Muscle of leg (tissue), 11 donors: ENCODE measurements around the gene SH3BP5L. TPM values are rescaled to one million over a fixed set of nuclear protein-coding genes. Genes with fewer than 3 reads are reported as not detected.

Source experiments
- DNase-seq: peaks from one replicate; pipeline ENCODE4 v3.0.0; 2013
- H3K27ac ChIP-seq: one replicate; pipeline ENCODE4 v1.5.1; 2013; ENCODE audit warnings: mild to moderate bottlenecking, low read length, control low read depth
- H3K27me3 ChIP-seq: one replicate; pipeline ENCODE4 v1.6.1; 2013; ENCODE audit warnings: low read length; ENCODE audit not compliant: control insufficient read depth, insufficient read depth
- H3K36me3 ChIP-seq: one replicate; pipeline ENCODE4 v1.6.1; 2013; ENCODE audit warnings: low read length; ENCODE audit not compliant: control insufficient read depth, insufficient read depth
- H3K4me1 ChIP-seq: one replicate; pipeline ENCODE4 v1.6.1; 2013; ENCODE audit warnings: low read length; ENCODE audit not compliant: control insufficient read depth, insufficient read depth
- H3K4me3 ChIP-seq: one replicate; pipeline ENCODE4 v1.5.1; 2013; ENCODE audit warnings: low read length, control low read depth
- H3K9me3 ChIP-seq: replicated peaks from 2 replicates; pipeline ENCODE4 v1.6.1; 2013; ENCODE audit warnings: low read depth, low read length; ENCODE audit not compliant: control insufficient read depth
- WGBS: methylation state at CpG from one replicate; pipeline ENCODE4 v1.1.5; 2013; ENCODE audit warnings: missing lambda C conversion rate; ENCODE audit not compliant: insufficient coverage; 5-methylcytosine and 5-hydroxymethylcytosine counted together
- polyA plus RNA-seq, 8 donors: library from polyadenylated mRNA; unstranded; fragments of 120-200 nt; gene quantifications; one replicate each; pipeline versions ENCODE4 v1.2.1 to v1.2.3, GENCODE V29; 2013; ENCODE audit warnings: inconsistent platforms in 1 of 8, low replicate concordance in 1 of 8; ENCODE audit not compliant: insufficient read length in 8 of 8, insufficient read depth in 1 of 8
- total RNA-seq: library from RNA; stranded (reverse); fragments of 120-200 nt; gene quantifications from one replicate; pipeline ENCODE4 v1.2.4, GENCODE V29; 2013

The SH3BP5L gene
- total and polyA plus RNA-seq, 9 donors: 17.2 to 22.2 (median 20.0) TPM

DNA sequence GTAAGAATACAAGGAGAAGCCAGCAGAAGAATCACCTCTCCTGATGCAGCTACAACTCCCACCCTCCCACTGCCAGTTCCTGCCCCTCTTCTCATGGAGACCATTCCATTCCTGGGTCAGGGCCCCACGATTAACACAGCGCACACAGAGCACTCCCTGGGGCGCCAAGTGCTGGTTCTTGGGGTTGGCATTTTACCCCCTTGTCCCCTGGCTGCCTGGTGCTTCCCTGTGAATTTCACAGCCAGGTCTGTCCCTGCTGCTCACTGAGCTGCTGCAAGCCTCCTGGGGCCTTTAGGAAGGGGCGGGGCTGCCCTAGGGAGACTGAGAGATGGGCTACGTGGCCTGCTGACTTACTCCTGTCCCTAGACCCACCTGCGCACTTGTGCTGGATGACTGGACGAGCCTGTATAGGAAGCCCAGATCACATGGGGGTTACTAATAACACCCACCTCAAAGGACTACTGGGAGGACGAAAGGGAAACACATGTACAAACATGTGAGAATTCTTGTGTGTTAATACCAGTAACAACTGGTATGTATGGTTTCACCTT is 17.1 kb upstream of the SH3BP5L start:
- H3K4me3 ChIP-seq: no peak overlapping the region
- H3K27ac ChIP-seq: no peak overlapping the region
- H3K36me3 ChIP-seq: peaks cover 38% of the 10 kb centered on the region
- no peaks in the 10 kb centered on the region for H3K27me3 ChIP-seq
- peaks cover 19% of the 10 kb centered on the region for H3K4me1 ChIP-seq
- DNase-seq: no peak
- no peaks in the 10 kb centered on the region for H3K9me3 ChIP-seq
- WGBS: 96% methylated on average over 4 of the region's 8 CpGs

DNA sequence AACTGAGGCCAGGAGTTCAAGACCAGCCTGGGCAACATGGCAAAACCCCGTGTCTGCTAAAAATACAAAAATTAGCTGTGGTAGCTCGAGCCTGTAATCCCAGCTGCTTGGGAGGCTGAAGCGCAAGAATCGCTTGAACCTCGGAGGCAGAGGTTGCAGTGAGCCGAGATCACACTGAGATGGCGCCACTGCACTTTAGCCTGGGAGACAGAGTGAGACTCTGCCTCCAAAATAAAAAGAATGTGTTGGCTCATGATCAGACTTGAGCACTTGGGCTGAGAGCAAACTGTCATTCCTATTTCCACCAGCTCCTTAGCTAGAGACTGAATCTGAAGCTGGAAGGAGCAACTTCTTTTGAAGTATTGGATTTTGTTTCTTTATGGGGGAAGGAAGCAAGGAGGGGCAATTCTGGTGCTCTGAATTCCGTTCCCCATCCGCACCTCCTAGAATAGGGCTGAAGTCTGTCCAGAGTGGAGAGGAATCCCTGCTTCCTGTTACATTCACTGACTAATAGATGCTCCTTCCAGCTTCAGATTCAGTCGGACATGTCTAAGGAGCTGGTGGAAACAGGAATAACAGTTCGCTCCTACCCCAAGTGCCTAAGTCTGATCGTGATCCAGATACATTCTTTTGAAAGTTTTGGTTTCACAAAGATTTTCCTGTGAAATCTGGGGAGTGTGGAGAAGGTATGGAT is 16.1 kb upstream of the SH3BP5L start:
- H3K27ac ChIP-seq: peak overlapping the region; percentile 54
- no peak overlapping the region for H3K4me3 ChIP-seq
- peaks cover 31% of the 10 kb centered on the region for H3K36me3 ChIP-seq
- H3K9me3 ChIP-seq: no peaks in the 10 kb centered on the region
- H3K27me3 ChIP-seq: no peaks in the 10 kb centered on the region
- peak; percentile 86 for DNase-seq
- WGBS: 36% methylated on average over 7 of the region's 12 CpGs
- peaks cover 27% of the 10 kb centered on the region for H3K4me1 ChIP-seq

DNA sequence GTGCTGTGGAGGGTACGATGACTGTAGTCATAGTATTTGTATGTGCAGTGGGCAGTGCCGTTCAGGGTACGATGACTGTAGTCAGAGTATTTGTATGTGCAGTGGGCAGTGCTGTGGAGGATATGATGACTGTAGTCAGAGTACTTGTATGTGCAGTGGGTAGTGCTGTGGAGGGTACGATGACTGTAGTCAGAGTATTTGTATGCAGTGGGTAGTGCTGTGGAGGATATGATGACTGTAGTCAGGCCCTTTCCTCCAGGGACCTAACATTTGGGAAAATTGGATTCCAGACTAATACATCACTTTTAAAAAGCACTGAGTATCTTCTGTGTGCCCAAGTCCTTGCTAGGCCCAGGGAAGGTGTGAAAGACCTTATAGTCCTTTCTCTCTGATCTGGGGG is 15.2 kb upstream of the SH3BP5L start:
- Histone ChIP-seq H3K27me3 (no peaks in the 10 kb centered on the region), H3K36me3 (peaks cover 22% of the 10 kb centered on the region), H3K27ac (no peak overlapping the region), H3K4me1 (peaks cover 27% of the 10 kb centered on the region), H3K9me3 (no peaks in the 10 kb centered on the region), H3K4me3 (no peak overlapping the region)
- 100% methylated on average over 3 of the region's 4 CpGs for WGBS
- no peak for DNase-seq

DNA sequence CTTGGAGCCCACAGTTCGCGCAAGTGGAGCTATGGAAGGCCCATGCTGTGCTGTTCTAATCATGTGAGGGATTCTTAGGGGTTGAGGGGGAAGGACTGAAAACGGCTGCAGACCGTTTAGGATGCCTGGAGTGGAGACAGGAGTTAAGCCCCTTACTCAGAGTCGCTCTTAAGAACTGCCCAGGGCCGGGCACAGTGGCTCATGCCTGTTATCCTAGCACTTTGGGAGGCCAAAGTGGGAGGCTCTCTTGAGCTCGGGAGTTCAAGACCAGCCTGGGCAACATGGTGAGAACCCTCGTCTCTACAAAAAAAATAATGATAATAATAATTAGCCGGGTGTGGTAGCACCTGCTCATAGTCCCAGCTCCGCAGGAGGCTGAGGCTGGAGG is 13.4 kb upstream of the SH3BP5L start:
- Histone ChIP-seq H3K9me3 (no peaks in the 10 kb centered on the region), H3K27me3 (peaks cover 9% of the 10 kb centered on the region), H3K27ac (peak overlapping the region; percentile 100), H3K4me3 (peak overlapping the region; percentile 86), H3K36me3 (peaks cover 7% of the 10 kb centered on the region), H3K4me1 (peaks cover 30% of the 10 kb centered on the region)
- no peak for DNase-seq
- 0% methylated on average over 3 of the region's 10 CpGs for WGBS

DNA sequence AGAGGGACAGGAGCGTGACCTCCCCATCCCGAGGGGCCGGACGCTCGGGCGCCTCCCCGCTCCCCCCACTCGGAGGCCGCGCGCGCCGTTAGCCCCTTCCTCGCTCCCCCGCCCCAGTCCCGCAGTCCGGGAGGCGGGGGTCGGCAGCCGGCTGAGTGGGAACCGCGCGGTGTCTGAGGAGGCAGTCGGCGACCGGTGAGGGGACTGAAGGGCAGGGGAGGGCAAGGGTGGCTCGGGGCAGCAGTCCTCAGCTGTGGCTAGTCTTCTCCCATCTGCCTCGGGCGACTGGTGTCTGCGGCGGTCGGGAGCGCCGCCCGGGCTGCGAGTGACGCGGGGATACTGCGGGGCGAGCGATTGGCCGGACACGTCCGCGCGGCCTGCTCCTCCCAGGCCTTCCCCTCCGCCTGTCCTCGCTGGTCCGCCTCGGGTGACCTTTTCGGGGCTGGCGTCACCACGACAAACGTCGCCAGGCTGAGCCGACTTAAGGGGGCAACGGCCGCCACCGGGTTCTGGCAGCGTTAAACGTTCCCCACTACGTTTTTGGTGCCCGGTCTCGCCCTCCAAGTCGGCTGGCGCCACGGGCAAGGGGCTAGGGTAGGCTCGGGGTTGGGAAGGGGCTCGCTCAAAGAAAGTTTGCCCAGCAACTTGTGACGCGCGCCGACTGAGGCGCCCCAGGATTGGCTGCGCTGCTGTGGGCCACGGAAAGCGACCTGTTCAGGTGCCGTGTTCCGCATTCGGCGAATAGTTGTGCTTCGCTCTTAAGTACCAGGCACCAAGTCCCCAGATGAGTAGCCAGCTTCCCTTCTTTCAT is 12.8 kb upstream of the SH3BP5L start:
- H3K27me3 ChIP-seq: peaks cover 9% of the 10 kb centered on the region
- DNase-seq: peak; percentile 96
- peaks cover 7% of the 10 kb centered on the region for H3K36me3 ChIP-seq
- no peaks in the 10 kb centered on the region for H3K9me3 ChIP-seq
- H3K4me3 ChIP-seq: peak overlapping the region; percentile 86
- WGBS: under 1% methylated on average over 68 of the region's 82 CpGs
- H3K4me1 ChIP-seq: peaks cover 30% of the 10 kb centered on the region
- H3K27ac ChIP-seq: peak overlapping the region; percentile 100

DNA sequence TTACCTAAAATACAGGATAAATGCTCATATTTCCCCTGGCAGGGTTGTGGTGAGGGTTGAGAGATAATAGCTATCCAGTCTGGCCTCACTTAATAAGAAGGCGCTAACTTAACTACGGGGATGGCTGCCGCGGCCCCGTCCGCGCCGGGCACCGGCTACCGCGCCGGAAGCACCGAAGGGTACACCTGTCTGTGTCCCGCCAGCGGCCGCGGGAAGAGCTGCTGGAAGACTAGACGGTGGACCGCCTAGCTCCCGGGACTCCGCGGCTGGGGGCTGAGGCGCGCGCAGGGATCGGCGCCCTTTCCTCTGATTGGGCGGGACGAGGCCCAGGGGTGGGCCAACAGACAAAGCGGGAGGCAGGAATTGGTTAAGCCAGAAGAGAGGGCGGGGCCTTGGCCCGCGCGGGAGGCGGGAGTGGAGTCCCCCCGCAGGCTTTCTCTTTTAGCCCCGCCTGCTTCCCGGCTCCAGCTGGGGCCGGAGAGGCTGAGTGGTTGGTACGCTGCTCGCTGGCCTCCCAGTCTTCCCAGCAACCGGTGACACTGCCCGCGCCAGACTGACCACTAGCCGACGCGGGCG is 12.2 kb upstream of the SH3BP5L start, which contains the start of gene ZNF672:
Gene ZNF672 (plus strand): TSS at position 444 of the 576 bp plus-strand sequence. CDS start 9,051 bp downstream, outside the sequence.
- peak within 1 kb of the TSS; percentile 86 for H3K4me3 ChIP-seq
- peaks cover 28% of the 10 kb centered on the region for H3K4me1 ChIP-seq
- peaks cover 7% of the 10 kb centered on the region for H3K36me3 ChIP-seq
- H3K27ac ChIP-seq: peak within 1 kb of the TSS; percentile 100
- DNase-seq: peak; percentile 100
- under 1% methylated on average over 42 of the region's 48 CpGs for WGBS
- peaks cover 9% of the 10 kb centered on the region for H3K27me3 ChIP-seq
- H3K9me3 ChIP-seq: no peaks in the 10 kb centered on the region

DNA sequence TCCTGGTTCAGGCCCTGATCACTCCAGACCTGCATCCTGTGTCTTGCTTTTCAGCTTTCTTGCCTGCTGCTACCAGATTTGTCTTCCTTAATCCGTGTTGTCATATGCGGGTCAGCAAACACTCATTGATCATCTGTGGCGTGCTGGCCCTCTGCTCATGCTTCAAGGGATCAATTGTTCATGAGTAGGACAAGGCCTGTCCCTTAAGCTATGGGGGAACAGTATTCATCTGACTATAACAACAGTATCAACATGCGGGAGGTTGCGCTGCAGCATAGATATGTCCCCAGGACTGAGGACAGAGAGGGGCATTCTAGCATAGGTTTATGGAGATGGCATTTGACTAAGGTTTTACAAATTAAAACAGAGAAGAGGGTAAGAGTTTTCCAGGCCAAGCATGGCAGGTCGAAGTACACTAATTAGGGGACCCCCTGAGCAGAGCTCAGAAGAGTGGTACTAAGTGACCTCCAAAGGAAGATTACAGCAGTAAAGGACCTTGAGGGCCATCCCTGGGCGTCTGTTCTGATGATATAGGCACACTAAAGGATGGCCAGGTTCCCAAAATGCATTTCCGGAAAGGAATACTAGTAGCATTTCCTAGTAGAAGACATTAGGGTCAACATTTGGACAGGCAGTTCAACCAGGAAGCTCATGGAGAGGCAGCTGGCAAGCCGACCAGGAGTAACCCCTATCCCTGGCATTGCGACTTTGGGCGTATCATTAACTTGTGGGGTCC is 11.5 kb upstream of the SH3BP5L start:
- WGBS: 55% methylated on average over 6 of the region's 11 CpGs
- peaks cover 2% of the 10 kb centered on the region for H3K36me3 ChIP-seq
- peak overlapping the region; percentile 86 for H3K4me3 ChIP-seq

DNA sequence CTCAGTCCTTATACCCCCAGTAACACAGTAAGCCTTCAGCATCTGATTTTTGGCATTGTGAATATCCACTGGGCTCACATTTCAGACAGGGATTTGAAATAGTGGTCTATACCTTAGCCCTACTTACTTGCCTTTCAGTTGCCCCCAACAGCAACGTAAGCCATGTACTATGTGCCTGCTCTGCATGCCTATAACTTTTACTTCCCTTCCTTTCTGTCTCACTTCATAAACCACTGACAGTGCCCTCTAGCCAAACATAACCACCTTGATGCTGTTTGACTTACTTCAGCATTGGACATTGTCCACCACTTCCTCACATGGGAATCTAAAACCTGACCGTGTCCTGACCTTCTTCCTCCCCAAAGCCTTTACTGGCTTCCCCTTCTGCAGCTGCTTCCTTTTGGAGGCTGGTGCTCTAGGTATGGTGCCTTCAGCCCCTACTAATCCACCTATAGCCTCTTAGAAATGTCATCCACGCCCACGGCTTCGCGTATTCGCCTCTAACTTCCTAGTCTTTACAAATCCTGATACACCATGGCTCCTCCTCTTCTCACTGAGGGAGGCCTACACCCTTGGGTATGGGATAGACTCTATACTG is 8.7 kb upstream of the SH3BP5L start:
- peak; percentile 50 for DNase-seq
- Histone ChIP-seq H3K36me3 (no peaks in the 10 kb centered on the region), H3K9me3 (no peaks in the 10 kb centered on the region), H3K4me3 (no peak overlapping the region), H3K27me3 (peaks cover 12% of the 10 kb centered on the region), H3K4me1 (peaks cover 16% of the 10 kb centered on the region), H3K27ac (peak overlapping the region; percentile 47)
- WGBS: 35% methylated on average over 2 of the region's 7 CpGs

More for the DNA sequence above, 11.5 kb upstream of the SH3BP5L start:
- Histone ChIP-seq H3K9me3 (no peaks in the 10 kb centered on the region), H3K27ac (peak overlapping the region; percentile 100), H3K27me3 (peaks cover 11% of the 10 kb centered on the region), H3K4me1 (peaks cover 25% of the 10 kb centered on the region)
- DNase-seq: no peak

DNA sequence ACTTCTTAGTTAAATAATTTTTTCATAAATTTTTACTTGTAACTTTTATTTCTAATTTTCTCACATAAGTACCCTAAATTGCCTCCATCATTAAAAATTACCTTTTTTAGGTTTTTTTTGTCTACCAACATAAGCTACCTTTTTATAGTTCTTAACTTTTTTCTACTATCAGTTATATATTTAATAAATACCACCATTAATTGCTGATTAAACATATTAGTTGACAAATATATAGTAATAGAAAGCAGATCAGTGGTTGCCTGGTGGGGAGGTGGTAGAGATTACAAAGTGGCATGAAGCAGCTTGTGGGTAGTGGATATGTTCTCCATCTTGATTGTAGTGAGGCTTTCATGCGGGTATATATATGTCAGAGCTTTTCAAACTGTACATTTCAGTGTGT is 6.1 kb upstream of the SH3BP5L start:
- H3K9me3 ChIP-seq: no peaks in the 10 kb centered on the region
- WGBS: no CpG with 5 or more reads among the region's 1 CpG

More for the DNA sequence above, 6.1 kb upstream of the SH3BP5L start:
- DNase-seq: no peak
- Histone ChIP-seq H3K36me3 (no peaks in the 10 kb centered on the region), H3K27ac (no peak overlapping the region), H3K4me1 (peaks cover 7% of the 10 kb centered on the region), H3K27me3 (peaks cover 12% of the 10 kb centered on the region), H3K4me3 (no peak overlapping the region)
